Karpas-422 (cell line): ENCODE results near the gene TJP1. TPM values are rescaled to one million over a fixed set of nuclear protein-coding genes. Genes with fewer than 3 reads are reported as not detected.

Experiments
- DNase-seq: peaks from one replicate; pipeline ENCODE4 v3.0.0-alpha.2; 2015
- H2AFZ ChIP-seq: fragments of 200-600 bp; sonication (generic); 2 replicates; pipeline ENCODE4 v1.6.1; 2014; ENCODE audit warnings: antibody characterized with exemption, low read length, mixed read lengths
- H3K27ac ChIP-seq: fragments of 200-600 bp; sonication (generic); 2 replicates; pipeline ENCODE4 v1.5.1; 2014; ENCODE audit warnings: mild to moderate bottlenecking, low read length, moderate library complexity
- H3K27me3 ChIP-seq: fragments of 200-600 bp; sonication (generic); 2 replicates; pipeline ENCODE4 v1.6.1; 2014; ENCODE audit warnings: low read length, mixed read lengths
- H3K36me3 ChIP-seq: fragments of 200-600 bp; sonication (generic); 2 replicates; pipeline ENCODE4 v1.6.1; 2014; ENCODE audit warnings: low read length, mixed read lengths; ENCODE audit not compliant: insufficient read depth
- H3K4me1 ChIP-seq: fragments of 200-600 bp; sonication (generic); 2 replicates; pipeline ENCODE4 v1.6.1; 2014; ENCODE audit warnings: mild to moderate bottlenecking, low read length, mixed read lengths
- H3K4me2 ChIP-seq: fragments of 200-600 bp; sonication (generic); 2 replicates; pipeline ENCODE4 v1.6.1; 2014; ENCODE audit warnings: low read length, low read depth, mild to moderate bottlenecking; ENCODE audit not compliant: poor library complexity, severe bottlenecking
- H3K4me3 ChIP-seq: fragments of 200-600 bp; sonication (generic); 2 replicates; pipeline ENCODE4 v1.5.1; 2014; ENCODE audit warnings: mild to moderate bottlenecking, antibody characterized with exemption, low read length, mixed read lengths
- H3K79me2 ChIP-seq: fragments of 200-600 bp; sonication (generic); 2 replicates; pipeline ENCODE4 v1.6.1; 2014; ENCODE audit warnings: mild to moderate bottlenecking, low read length, mixed read lengths
- H3K9ac ChIP-seq: fragments of 200-600 bp; sonication (generic); 2 replicates; pipeline ENCODE4 v1.6.0; 2014; ENCODE audit warnings: low read length
- H3K9me2 ChIP-seq: fragments of 200-600 bp; sonication (generic), shearing (Covaris generic); replicated peaks from 2 replicates; pipeline ENCODE4 v1.6.0; 2014; ENCODE audit warnings: mild to moderate bottlenecking, low read length, moderate library complexity; ENCODE audit not compliant: insufficient read depth
- H3K9me3 ChIP-seq: fragments of 300-700, 200-600 bp; sonication (generic); 2 replicates; pipeline ENCODE4 v1.6.1; 2014; ENCODE audit warnings: low read length, mixed read lengths
- H4K20me1 ChIP-seq: fragments of 200-600 bp; sonication (generic); 2 replicates; pipeline ENCODE4 v1.6.1; 2014; ENCODE audit warnings: mild to moderate bottlenecking, antibody characterized with exemption, low read length, low read depth; ENCODE audit not compliant: insufficient read depth
- total RNA-seq: library from RNA; depleted of rRNA; stranded (reverse); fragments of >200 nt; shearing (Covaris generic); gene quantifications from 2 replicates; pipeline ENCODE4 v1.2.3, GENCODE V29; 2014; ENCODE audit warnings: low replicate concordance

TJP1 gene
- total RNA-seq, 1 experiment from 2014 or later = not detected

GRCh38 chr15:29800491-29801366 is 21.5 kb downstream of the TJP1 start:
- Histone ChIP-seq H3K9me3 (0 out of 2 replicates have a peak, but pooled peaks cover 15% of the 10 kb centered on the region), H4K20me1 (no peaks in the 10 kb centered on the region), H3K9me2 (no peaks in the 10 kb centered on the region), H3K4me1 (no peaks in the 10 kb centered on the region), H3K79me2 (no peaks in the 10 kb centered on the region), H3K27ac (no peak overlapping the region), H3K9ac (no peak overlapping the region), H2AFZ (no peak overlapping the region), H3K27me3 (no peaks in the 10 kb centered on the region), H3K4me3 (no peak overlapping the region), H3K4me2 (no peak overlapping the region), H3K36me3 (no peaks in the 10 kb centered on the region)
- no peak for DNase-seq

DNA sequence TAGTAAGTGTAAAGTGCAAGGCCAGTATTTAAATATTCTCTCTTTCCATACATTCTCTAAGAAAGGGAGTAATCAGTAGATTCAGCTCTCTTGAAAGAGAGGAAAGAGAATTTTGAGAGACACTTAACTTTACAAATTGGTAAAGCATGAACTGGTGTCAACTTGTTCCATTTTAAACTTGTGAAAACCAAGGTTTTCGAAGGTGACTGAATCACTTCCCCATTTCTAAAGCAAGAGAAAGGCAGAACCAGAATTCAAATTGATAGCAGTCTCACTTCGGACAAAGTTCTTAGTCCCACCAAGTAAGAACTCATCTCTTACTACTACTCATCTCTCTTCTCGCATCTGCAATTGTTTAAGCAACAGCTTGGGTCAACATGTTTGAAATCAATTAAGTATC is 22.4 kb downstream of the TJP1 start:
- Histone ChIP-seq H3K27ac (no peak overlapping the region), H3K9me3 (0 out of 2 replicates have a peak, but pooled peaks cover 14% of the 10 kb centered on the region), H3K4me1 (no peaks in the 10 kb centered on the region), H3K79me2 (no peaks in the 10 kb centered on the region), H3K4me2 (no peak overlapping the region), H3K9me2 (no peaks in the 10 kb centered on the region), H2AFZ (no peak overlapping the region), H3K4me3 (no peak overlapping the region), H3K36me3 (no peaks in the 10 kb centered on the region), H3K9ac (no peak overlapping the region), H4K20me1 (no peaks in the 10 kb centered on the region), H3K27me3 (no peaks in the 10 kb centered on the region)
- DNase-seq = no peak

GRCh38 chr15:29795610-29796009 is 26.7 kb downstream of the TJP1 start:
- Histone ChIP-seq H3K9me2 (no peaks in the 10 kb centered on the region), H3K36me3 (no peaks in the 10 kb centered on the region), H3K9ac (no peak overlapping the region), H3K4me2 (no peak overlapping the region), H3K27ac (no peak overlapping the region), H3K4me3 (no peak overlapping the region), H3K79me2 (no peaks in the 10 kb centered on the region), H3K4me1 (no peaks in the 10 kb centered on the region), H4K20me1 (no peaks in the 10 kb centered on the region), H3K27me3 (no peaks in the 10 kb centered on the region), H2AFZ (no peak overlapping the region), H3K9me3 (peaks cover 21% of the 10 kb centered on the region)
- no peak for DNase-seq

DNA sequence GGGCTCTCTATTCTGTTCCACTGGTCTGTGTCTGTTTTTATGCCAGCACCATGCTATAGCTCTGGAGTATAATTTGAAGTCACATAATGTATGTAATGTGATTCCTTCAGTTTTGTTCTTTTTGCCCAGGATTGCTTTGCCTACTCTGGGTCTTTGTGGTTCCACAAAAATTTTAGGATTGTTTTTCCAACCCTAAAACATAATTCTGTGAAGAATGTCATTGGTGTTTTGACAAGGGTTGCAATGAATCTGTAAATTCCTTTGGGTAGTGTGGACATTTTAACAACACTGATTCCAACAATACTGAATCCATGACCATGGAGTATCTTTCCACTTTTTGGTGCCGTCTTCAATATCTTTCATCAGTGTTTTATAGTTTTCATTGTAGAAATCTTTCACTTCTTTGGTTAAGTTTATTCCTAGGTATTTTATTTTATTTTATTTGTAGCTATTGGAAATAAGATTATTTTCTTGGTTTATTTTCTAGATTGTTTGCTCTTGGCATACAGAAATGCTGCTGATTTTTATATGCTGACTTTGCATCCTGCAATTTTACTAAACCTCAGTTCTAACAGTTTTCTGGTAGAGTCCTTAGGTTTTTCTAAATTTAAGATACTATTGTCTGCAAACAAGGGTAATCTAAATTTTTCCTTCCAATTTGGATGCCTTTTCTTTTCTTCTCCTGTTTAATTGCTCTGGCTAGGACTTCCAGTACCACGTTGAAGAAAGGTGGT is 29.7 kb downstream of the TJP1 start:
- Histone ChIP-seq H3K4me2 (no peak overlapping the region), H3K4me3 (no peak overlapping the region), H3K4me1 (no peaks in the 10 kb centered on the region), H3K36me3 (no peaks in the 10 kb centered on the region), H2AFZ (no peak overlapping the region), H3K79me2 (no peaks in the 10 kb centered on the region), H4K20me1 (no peaks in the 10 kb centered on the region), H3K27me3 (no peaks in the 10 kb centered on the region), H3K9me3 (peaks cover 12% of the 10 kb centered on the region), H3K9me2 (no peaks in the 10 kb centered on the region), H3K27ac (no peak overlapping the region), H3K9ac (no peak overlapping the region)
- DNase-seq = no peak

GRCh38 chr15:29790607-29791006 is 31.7 kb downstream of the TJP1 start:
- H3K27ac ChIP-seq = no peak overlapping the region
- no peaks in the 10 kb centered on the region for H3K79me2 ChIP-seq
- H4K20me1 ChIP-seq = no peaks in the 10 kb centered on the region
- H3K27me3 ChIP-seq = no peaks in the 10 kb centered on the region
- no peak overlapping the region for H3K9ac ChIP-seq
- no peak overlapping the region for H3K4me2 ChIP-seq
- H3K36me3 ChIP-seq = no peaks in the 10 kb centered on the region
- no peak overlapping the region for H3K4me3 ChIP-seq
- DNase-seq = no peak
- no peaks in the 10 kb centered on the region for H3K9me2 ChIP-seq
- H3K9me3 ChIP-seq = peaks cover 12% of the 10 kb centered on the region
- H2AFZ ChIP-seq = no peak overlapping the region
- H3K4me1 ChIP-seq = no peaks in the 10 kb centered on the region

- Histone ChIP-seq H3K4me2 (no peak overlapping the region), H3K27ac (no peak overlapping the region), H2AFZ (no peak overlapping the region), H3K9me2 (no peaks in the 10 kb centered on the region), H3K36me3 (no peaks in the 10 kb centered on the region), H3K9ac (no peak overlapping the region), H3K27me3 (no peaks in the 10 kb centered on the region), H4K20me1 (no peaks in the 10 kb centered on the region), H3K79me2 (no peaks in the 10 kb centered on the region), H3K9me3 (peaks cover 12% of the 10 kb centered on the region), H3K4me3 (no peak overlapping the region), H3K4me1 (no peaks in the 10 kb centered on the region)
- DNase-seq = no peak
Observed at GRCh38 chr15:29789871-29790270, 32.4 kb downstream of the TJP1 start.

- H3K36me3 ChIP-seq = no peaks in the 10 kb centered on the region
- no peak overlapping the region for H2AFZ ChIP-seq
- H3K9ac ChIP-seq = no peak overlapping the region
- peaks cover 12% of the 10 kb centered on the region for H3K9me3 ChIP-seq
- H4K20me1 ChIP-seq = no peaks in the 10 kb centered on the region
- H3K27ac ChIP-seq = no peak overlapping the region
- no peak overlapping the region for H3K4me3 ChIP-seq
- H3K4me2 ChIP-seq = no peak overlapping the region
- H3K9me2 ChIP-seq = no peaks in the 10 kb centered on the region
- no peaks in the 10 kb centered on the region for H3K79me2 ChIP-seq
- no peaks in the 10 kb centered on the region for H3K4me1 ChIP-seq
- H3K27me3 ChIP-seq = no peaks in the 10 kb centered on the region
- DNase-seq = no peak
Observed at GRCh38 chr15:29788433-29789034, 33.7 kb downstream of the TJP1 start.

DNA sequence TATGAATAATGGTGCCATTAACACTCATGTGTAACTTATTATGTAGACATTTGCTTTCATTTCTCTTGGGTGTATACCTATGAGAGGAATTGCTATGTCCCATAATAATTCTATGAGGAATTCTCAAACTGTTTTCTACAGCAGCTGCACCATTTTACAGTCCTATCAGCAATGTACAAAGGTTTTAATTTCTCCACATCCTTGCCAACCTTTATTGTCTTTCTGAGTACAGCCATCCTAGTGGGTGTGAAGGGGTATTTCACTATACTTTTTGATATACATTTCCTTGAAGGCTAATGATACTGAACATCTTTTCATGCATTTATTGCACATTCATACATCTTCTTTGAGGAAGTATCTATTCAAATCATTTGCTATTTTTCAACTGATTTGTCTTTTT is 34.5 kb downstream of the TJP1 start:
- no peak overlapping the region for H2AFZ ChIP-seq
- no peak overlapping the region for H3K9ac ChIP-seq
- H3K27ac ChIP-seq = no peak overlapping the region
- H3K36me3 ChIP-seq = no peaks in the 10 kb centered on the region
- H3K4me2 ChIP-seq = no peak overlapping the region
- no peaks in the 10 kb centered on the region for H4K20me1 ChIP-seq
- no peaks in the 10 kb centered on the region for H3K79me2 ChIP-seq
- peaks cover 5% of the 10 kb centered on the region for H3K9me3 ChIP-seq
- H3K4me1 ChIP-seq = no peaks in the 10 kb centered on the region
- no peak for DNase-seq
- no peaks in the 10 kb centered on the region for H3K27me3 ChIP-seq
- H3K9me2 ChIP-seq = no peaks in the 10 kb centered on the region
- no peak overlapping the region for H3K4me3 ChIP-seq
